ENCODE results near the gene SMG6. TPM values are rescaled to one million over a fixed set of nuclear protein-coding genes. Genes with fewer than 3 reads are reported as not detected.

SMG6 gene
- total RNA-seq, 2 donors from 2014 or later = 33.2 to 82.9 TPM

- peaks cover 0 to 26% of the 10 kb centered on the region in 2 donors for H3K4me1 ChIP-seq (ENCODE audit: control insufficient read depth in 1 of 2, low read depth in 2 of 2)
- ATAC-seq (ENCODE audit: insufficient number of reproducible peaks, low FRiP score, low read depth) (no peak), DNase-seq (ENCODE audit: low spot score) (no peak)
- no peak for TF ChIP-seq CTCF (IDR thresholded peaks at IDR 0.05)
- H3K27ac ChIP-seq = peak overlapping the region in 1 of 2 donors; percentile 10
- peaks cover 11% of the 10 kb centered on the region for H3K36me3 ChIP-seq
- no peaks in the 10 kb centered on the region for H3K9me3 ChIP-seq
- H3K4me3 ChIP-seq = no peak overlapping the region
- no peaks in the 10 kb centered on the region for H3K27me3 ChIP-seq (replicated peaks; ENCODE audit: insufficient read depth)
Measured at GRCh38 chr17:2071024-2071385, 232.6 kb downstream of the SMG6 start.

- no peaks in the 10 kb centered on the region for H3K9me3 ChIP-seq
- H3K27ac ChIP-seq = peak overlapping the region in 1 of 2 donors; percentile 10
- no peaks in the 10 kb centered on the region for H3K27me3 ChIP-seq (replicated peaks; ENCODE audit: insufficient read depth)
- peaks cover 0 to 32% of the 10 kb centered on the region in 2 donors for H3K4me1 ChIP-seq (ENCODE audit: control insufficient read depth in 1 of 2, low read depth in 2 of 2)
- H3K4me3 ChIP-seq = no peak overlapping the region
- DNase-seq (ENCODE audit: low spot score) = no peak
- H3K36me3 ChIP-seq = peaks cover 11% of the 10 kb centered on the region
- no peak for ATAC-seq (ENCODE audit: insufficient number of reproducible peaks, low FRiP score, low read depth)
- no peak for TF ChIP-seq CTCF (IDR thresholded peaks at IDR 0.05)
Measured at GRCh38 chr17:2070241-2071023, 233.2 kb downstream of the SMG6 start.

GRCh38 chr17:2068519-2069051 is 235.0 kb downstream of the SMG6 start:
- peaks cover 19% of the 10 kb centered on the region for H3K36me3 ChIP-seq
- H3K27ac ChIP-seq = peak overlapping the region; percentile 27 to 75
- TF ChIP-seq CTCF (IDR thresholded peaks at IDR 0.05) = no peak
- no peaks in the 10 kb centered on the region for H3K27me3 ChIP-seq (replicated peaks; ENCODE audit: insufficient read depth)
- DNase-seq (ENCODE audit: low spot score) (no peak), ATAC-seq (ENCODE audit: insufficient number of reproducible peaks, low FRiP score, low read depth) (no peak)
- no peaks in the 10 kb centered on the region for H3K9me3 ChIP-seq
- H3K4me1 ChIP-seq (ENCODE audit: control insufficient read depth in 1 of 2, low read depth in 2 of 2) = peaks cover 0 to 50% of the 10 kb centered on the region in 2 donors
- no peak overlapping the region for H3K4me3 ChIP-seq

- peaks cover 19% of the 10 kb centered on the region for H3K36me3 ChIP-seq
- no peaks in the 10 kb centered on the region for H3K9me3 ChIP-seq
- no peak for DNase-seq (ENCODE audit: low spot score)
- no peaks in the 10 kb centered on the region for H3K27me3 ChIP-seq (replicated peaks; ENCODE audit: insufficient read depth)
- peak overlapping the region; percentile 27 to 75 for H3K27ac ChIP-seq
- no peak for ATAC-seq (ENCODE audit: insufficient number of reproducible peaks, low FRiP score, low read depth)
- H3K4me1 ChIP-seq (ENCODE audit: control insufficient read depth in 1 of 2, low read depth in 2 of 2) = peaks cover 0 to 55% of the 10 kb centered on the region in 2 donors
- TF ChIP-seq CTCF (IDR thresholded peaks at IDR 0.05) = no peak
- no peak overlapping the region for H3K4me3 ChIP-seq
Measured at GRCh38 chr17:2068031-2068518, 235.5 kb downstream of the SMG6 start.

GRCh38 chr17:2067608-2068024 is 236.0 kb downstream of the SMG6 start:
- H3K36me3 ChIP-seq = peaks cover 19% of the 10 kb centered on the region
- TF ChIP-seq CTCF (IDR thresholded peaks at IDR 0.05) = no peak
- ATAC-seq (ENCODE audit: insufficient number of reproducible peaks, low FRiP score, low read depth) = no peak
- DNase-seq (ENCODE audit: low spot score) = no peak
- no peak overlapping the region for H3K4me3 ChIP-seq
- no peaks in the 10 kb centered on the region for H3K9me3 ChIP-seq
- peak overlapping the region; percentile 40 to 75 for H3K27ac ChIP-seq
- H3K27me3 ChIP-seq (replicated peaks; ENCODE audit: insufficient read depth) = no peaks in the 10 kb centered on the region
- peaks cover 0 to 60% of the 10 kb centered on the region in 2 donors for H3K4me1 ChIP-seq (ENCODE audit: control insufficient read depth in 1 of 2, low read depth in 2 of 2)

Measured in thoracic aorta (tissue), 2 donors.